CD4-positive, alpha-beta T cell treated with Interleukin-4 for 4 hours (primary cell): ENCODE results near the gene RBM15.

Experiments
- DNase-seq: peaks from one replicate; pipeline ENCODE4 v3.0.0-alpha.2; 2020

The RBM15 gene

DNA sequence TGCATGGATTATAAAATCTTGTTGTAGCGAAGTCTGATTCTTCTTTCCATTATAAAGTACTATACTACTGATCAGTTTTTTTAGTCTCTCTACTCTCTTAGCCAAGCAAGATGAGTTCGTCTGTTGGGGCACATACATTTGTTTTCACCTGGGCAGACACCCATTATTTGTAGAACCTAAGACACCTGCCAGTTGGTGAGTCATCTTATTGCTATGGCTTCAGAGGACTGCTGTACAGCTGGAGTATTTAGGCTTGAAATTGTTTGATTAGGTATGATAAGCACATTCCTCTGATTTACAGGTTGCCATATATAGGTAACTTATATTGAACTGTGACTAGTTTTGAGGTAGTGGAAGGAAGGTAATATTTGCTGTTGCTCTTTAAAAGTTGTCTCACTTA is 17.2 kb downstream of the RBM15 start:
- DNase-seq, result no peak

- no peak for DNase-seq
Measured at GRCh38 chr1:110360431-110360830, 21.3 kb downstream of the RBM15 start.

GRCh38 chr1:110361856-110362255 is 22.7 kb downstream of the RBM15 start:
- DNase-seq, result no peak

GRCh38 chr1:110364221-110364620 is 25.0 kb downstream of the RBM15 start:
- DNase-seq, result no peak

DNA sequence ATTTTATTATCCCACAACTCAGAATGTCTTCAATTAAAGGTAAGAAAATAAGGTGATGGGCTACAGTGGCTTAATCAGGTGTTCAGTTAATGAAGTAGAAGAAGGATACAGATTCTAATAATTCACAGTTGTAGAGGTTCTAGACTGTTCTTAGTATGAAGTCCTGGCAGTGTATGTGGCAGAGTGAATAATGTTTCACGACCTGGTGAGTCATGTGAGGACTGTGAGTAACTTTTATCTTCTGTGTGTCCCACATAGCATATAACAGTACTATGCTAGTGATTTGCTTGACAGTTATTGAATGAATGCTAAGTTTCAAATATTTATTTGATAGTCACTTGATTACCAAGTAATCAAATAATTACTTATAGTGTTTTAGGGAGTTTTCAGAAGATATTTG is 31.6 kb downstream of the RBM15 start:
- DNase-seq, result peak; percentile 10

- DNase-seq, result no peak
Measured at GRCh38 chr1:110375490-110375889, 36.3 kb downstream of the RBM15 start.

GRCh38 chr1:110380672-110381283 is 41.6 kb downstream of the RBM15 start:
- no peak for DNase-seq

- DNase-seq, result no peak
Measured at GRCh38 chr1:110383251-110383990, 44.2 kb downstream of the RBM15 start.

DNA sequence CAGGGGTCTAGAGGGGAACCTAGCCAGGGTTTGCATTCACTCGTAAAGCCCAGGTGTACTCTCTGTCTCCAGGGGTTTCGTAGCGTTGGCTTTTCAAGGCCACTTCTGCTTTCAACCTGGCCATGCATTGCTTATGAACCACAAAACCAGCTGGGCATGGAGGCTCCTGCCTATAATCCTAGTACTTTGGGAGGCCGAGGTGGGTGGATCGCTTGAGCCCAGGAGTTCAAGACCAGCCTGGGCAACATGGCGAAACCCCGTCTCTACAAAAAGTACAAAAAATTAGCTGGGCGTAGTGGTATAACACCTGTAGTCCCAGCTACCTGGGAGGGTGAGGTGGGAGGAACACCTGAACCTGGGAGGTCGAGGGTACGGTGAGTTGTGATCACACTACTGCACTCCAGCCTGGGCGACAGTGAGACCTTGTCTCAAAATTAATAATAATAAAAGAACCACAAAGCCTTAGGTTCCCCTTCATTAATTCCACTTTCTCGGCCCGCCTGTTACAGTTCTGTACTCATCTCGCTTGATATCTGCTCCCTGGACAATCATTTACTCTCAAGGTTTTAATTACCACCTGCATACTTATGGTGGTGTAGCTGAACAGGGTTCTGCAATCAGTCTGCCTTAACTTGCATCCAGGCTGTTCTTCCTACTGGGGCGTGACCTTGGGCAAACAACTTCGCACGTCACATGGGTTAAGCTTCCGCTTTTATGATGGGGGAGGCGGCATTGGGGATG is 45.6 kb downstream of the RBM15 start:
- DNase-seq, result no peak

DNA sequence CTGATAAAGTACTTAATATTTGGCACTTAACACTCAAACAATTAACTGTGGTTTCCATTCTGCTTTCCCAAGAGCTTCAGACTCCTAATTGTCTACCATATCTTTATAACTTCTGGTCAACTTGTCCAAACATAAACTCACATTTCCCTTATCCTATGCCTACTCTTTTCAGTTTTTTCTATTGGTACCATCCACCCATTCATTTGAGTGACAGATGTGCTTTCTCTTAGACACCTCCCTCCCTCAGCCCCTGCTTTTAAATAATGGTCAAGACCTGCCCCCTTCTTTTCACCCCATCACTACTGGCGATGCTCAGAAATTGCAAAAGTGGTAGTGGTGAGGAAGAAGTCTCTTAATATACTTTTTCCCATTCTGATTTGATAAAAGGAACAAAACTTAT is 46.2 kb downstream of the RBM15 start:
- DNase-seq, result no peak

DNA sequence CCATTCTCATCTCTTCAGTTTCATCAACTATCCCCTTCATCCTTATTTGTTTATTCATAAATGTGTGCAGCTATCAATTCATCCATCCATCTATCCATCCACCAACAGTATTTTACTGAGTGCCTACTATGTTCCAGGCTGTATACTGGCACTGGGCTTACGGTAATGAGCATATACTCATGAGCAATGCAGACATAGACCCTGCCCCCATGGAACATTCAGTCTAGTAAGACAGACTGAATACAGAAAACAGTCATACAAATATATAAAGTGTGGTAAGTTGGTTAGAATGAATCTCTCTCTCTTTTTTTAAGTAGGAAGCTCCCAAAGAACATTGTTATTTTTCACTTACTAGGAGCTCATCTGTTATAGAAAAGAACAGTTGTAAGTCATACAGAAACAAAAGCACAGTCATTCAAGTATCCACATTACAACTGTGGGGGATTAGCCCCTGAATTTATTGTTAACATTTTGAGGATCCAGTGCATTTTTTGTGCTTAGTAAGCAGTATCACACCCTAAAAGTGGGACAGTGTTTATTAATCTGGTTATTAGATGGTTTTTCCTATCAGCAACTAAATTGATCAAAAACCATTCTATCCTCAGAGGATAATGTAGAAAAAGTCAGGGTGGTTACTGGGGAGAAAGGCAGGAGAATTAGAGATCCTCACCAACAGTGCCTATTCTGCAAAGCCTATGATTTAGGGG is 48.0 kb downstream of the RBM15 start:
- no peak for DNase-seq

DNA sequence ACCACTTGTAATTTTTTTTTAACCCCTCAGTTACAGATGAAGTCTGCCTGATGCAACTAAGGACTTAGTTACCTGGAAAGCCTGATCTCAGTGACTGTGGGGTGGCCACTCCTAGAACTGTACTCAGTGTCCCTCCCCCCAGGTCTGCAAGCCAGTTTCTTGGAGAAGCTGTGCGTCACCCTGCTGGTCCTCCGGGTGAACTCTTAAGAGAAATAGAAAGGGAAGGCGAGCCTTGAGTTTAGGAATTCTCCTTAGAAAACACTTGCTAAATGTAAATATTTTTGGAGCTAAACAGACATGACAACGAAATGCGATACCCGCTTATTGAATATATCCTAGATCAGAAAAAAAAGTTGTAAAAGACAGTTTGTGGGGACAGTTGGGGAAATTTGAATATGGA is 50.9 kb downstream of the RBM15 start:
- DNase-seq, result no peak

GRCh38 chr1:110390692-110391245 is 51.6 kb downstream of the RBM15 start, which contains the start of gene SLC16A4:
TSS of gene SLC16A4 (minus strand) at chr1:110391026. CDS start at chr1:110389323, 1,703 bp downstream.
- DNase-seq, result no peak

DNA sequence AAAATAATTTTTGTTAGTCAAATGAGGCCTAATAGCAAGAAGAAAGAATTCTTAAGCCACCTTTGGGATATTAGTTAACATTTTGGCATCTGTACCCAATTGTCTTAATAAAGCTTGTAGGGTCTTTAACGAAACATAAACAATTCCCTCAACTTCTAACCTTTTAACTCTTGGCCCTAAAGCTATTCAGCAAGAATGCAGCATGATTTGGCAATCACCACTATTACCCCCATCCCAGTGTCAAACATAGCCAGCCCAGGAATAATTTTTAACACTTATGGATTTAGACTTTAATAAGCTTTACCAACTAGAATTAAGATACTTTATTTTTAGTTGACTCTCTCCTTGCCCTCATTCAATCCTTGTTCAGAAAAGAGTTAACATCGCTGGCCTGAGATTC is 54.1 kb downstream of the RBM15 start:
- DNase-seq, result no peak

DNA sequence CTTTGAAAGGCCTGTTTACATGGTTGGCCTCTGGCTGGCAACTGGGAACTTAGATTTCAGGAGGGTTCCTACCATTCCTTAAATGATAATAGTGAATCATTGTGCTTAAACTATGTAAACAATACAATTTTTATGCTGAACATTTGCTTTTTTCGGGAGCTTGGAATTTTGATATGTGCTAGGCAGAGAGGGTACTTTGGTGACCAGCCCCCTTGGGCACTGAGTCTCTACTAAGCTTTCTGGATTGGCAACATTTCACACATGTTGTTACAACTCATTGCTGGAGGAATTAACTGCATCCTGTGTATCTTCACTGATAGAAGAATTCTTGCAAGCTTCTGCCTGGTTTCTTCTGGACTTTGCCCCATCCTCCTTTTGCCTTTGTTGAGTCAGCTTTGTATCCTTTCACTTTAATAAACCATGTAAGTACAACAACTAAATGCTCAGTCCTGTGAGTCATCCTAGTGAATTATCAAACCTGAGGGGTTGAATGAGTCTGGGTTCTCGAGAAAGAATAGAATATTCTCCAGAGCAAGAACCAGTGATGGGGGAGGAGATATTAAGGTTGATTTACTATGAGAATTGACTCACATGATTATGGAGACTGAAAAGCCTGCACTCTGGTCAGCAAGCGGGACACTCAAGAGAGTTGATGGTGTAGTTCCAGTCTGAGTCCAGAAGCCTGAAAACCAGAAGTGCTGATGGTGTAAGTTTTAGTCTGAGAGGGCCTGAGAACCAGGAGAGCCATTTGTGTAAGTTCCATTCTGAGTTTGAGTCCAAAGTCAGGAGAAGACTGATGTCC is 54.7 kb downstream of the RBM15 start:
- DNase-seq, result no peak

DNA sequence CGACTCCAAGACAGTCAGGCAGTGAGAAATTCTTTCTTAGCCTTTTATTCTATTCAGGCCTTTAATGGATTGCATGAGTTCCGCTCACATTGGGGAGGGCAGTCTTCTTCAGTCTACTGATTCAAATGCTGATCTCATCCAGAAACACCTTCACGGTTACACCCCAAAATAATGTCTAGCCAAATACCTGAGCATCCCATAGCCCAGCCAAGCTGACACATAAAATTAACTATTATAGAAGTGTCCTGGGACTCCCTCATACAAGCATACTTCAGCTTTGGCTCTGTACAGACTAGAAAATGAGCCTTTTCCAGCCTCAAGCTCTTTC is 55.3 kb downstream of the RBM15 start:
- no peak for DNase-seq
